HL-60 (cell line): ENCODE measurements around the gene PIP4K2A.

Experiments
- DNase-seq, 2 experiments: peaks; one replicate each; pipeline ENCODE4 v3.0.0-alpha.2; 2010 to 2020; ENCODE audit warnings: low read depth in 1 of 2, low spot score in 1 of 2
- H3K27ac ChIP-seq: fragments of 250-450 bp; sonication (Bioruptor Pico); replicated peaks from 2 replicates; pipeline ENCODE4 v1.5.1; 2020; ENCODE audit warnings: mild to moderate bottlenecking, moderate library complexity
- H3K27me3 ChIP-seq: fragments of 250-450 bp; sonication (Bioruptor Pico); 2 replicates; pipeline ENCODE4 v1.5.1; 2021; ENCODE audit warnings: mild to moderate bottlenecking, moderate library complexity; ENCODE audit not compliant: insufficient read depth, poor library complexity, severe bottlenecking
- H3K4me3 ChIP-seq: replicated peaks from 2 replicates; pipeline ENCODE4 v1.5.1; 2011; ENCODE audit warnings: mild to moderate bottlenecking, control low read depth, low read length; ENCODE audit not compliant: insufficient read depth
- GABPA ChIP-seq: IDR thresholded peaks from 2 replicates; pipeline ENCODE4 v1.6.1; 2012; ENCODE audit warnings: low read depth
- POLR2AphosphoS5 ChIP-seq: IDR thresholded peaks from 2 replicates; pipeline ENCODE4 v1.6.1; 2012; ENCODE audit warnings: low read depth
- SPI1 ChIP-seq: IDR thresholded peaks from 2 replicates; pipeline ENCODE4 v1.6.1; 2012; ENCODE audit warnings: low read depth, mild to moderate bottlenecking, borderline replicate concordance
- TF ChIP-seq, protein P1 (sequence below): IDR thresholded peaks from one replicate; pipeline ENCODE4 v1.5.1; 2011; ENCODE audit warnings: low read length, control low read depth, inconsistent platforms; ENCODE audit not compliant: insufficient read depth
- TF ChIP-seq, protein P2 (sequence below): IDR thresholded peaks from 2 replicates; pipeline ENCODE4 v1.6.1; 2012; ENCODE audit warnings: low read depth; ENCODE audit not compliant: insufficient replicate concordance

PIP4K2A gene

DNA sequence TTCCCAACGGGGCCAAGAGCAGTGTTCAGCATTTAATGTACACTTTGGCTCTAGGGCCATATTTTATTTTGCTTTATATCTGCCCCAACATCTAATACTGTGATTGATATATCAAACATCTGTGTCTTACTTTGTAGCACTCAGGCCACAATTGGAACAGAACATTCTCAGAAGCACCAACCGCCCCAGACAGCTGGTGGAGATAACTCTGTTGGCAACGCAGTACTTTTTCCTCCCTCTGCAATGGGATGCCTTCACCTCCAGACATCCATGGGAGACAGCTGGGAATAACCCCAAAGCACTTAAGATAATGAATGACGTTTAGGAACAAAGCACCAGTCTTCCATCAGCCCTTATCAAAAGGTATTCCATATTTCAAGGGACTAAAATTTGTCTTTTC, 57.4 kb downstream of the PIP4K2A start:
- no peak for DNase-seq
- Histone ChIP-seq H3K4me3 (no peak overlapping the region), H3K27me3 (no peaks in the 10 kb centered on the region), H3K27ac (no peak overlapping the region)
- TF ChIP-seq, protein P1, sequence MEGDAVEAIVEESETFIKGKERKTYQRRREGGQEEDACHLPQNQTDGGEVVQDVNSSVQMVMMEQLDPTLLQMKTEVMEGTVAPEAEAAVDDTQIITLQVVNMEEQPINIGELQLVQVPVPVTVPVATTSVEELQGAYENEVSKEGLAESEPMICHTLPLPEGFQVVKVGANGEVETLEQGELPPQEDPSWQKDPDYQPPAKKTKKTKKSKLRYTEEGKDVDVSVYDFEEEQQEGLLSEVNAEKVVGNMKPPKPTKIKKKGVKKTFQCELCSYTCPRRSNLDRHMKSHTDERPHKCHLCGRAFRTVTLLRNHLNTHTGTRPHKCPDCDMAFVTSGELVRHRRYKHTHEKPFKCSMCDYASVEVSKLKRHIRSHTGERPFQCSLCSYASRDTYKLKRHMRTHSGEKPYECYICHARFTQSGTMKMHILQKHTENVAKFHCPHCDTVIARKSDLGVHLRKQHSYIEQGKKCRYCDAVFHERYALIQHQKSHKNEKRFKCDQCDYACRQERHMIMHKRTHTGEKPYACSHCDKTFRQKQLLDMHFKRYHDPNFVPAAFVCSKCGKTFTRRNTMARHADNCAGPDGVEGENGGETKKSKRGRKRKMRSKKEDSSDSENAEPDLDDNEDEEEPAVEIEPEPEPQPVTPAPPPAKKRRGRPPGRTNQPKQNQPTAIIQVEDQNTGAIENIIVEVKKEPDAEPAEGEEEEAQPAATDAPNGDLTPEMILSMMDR = no peak
- no peak for TF ChIP-seq POLR2AphosphoS5
- TF ChIP-seq SPI1 = no peak
- TF ChIP-seq, protein P2, sequence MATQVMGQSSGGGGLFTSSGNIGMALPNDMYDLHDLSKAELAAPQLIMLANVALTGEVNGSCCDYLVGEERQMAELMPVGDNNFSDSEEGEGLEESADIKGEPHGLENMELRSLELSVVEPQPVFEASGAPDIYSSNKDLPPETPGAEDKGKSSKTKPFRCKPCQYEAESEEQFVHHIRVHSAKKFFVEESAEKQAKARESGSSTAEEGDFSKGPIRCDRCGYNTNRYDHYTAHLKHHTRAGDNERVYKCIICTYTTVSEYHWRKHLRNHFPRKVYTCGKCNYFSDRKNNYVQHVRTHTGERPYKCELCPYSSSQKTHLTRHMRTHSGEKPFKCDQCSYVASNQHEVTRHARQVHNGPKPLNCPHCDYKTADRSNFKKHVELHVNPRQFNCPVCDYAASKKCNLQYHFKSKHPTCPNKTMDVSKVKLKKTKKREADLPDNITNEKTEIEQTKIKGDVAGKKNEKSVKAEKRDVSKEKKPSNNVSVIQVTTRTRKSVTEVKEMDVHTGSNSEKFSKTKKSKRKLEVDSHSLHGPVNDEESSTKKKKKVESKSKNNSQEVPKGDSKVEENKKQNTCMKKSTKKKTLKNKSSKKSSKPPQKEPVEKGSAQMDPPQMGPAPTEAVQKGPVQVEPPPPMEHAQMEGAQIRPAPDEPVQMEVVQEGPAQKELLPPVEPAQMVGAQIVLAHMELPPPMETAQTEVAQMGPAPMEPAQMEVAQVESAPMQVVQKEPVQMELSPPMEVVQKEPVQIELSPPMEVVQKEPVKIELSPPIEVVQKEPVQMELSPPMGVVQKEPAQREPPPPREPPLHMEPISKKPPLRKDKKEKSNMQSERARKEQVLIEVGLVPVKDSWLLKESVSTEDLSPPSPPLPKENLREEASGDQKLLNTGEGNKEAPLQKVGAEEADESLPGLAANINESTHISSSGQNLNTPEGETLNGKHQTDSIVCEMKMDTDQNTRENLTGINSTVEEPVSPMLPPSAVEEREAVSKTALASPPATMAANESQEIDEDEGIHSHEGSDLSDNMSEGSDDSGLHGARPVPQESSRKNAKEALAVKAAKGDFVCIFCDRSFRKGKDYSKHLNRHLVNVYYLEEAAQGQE = no peak
- no peak for TF ChIP-seq GABPA

DNA sequence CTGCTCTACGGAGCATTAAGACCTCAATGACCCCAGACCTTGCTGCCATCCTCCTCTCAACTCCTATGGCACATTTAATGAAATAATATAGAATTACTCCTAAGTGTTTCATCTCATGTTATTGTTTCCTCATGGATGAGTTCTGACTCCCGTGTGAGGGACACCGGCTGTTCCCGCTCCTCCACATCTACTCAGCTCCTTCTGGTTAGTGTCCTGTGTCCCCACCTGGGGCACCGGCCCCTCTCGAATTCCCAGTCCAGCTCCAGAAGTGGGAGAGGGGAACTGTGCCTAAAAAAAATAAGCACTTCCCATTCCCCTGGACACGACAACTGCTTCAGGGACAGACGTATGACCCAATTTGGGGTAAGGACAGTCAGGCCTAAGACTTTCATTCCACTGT, 58.3 kb downstream of the PIP4K2A start:
- no peak overlapping the region for H3K4me3 ChIP-seq
- no peaks in the 10 kb centered on the region for H3K27me3 ChIP-seq
- no peak for TF ChIP-seq GABPA
- no peak for TF ChIP-seq SPI1
- TF ChIP-seq, protein P2 = no peak
- TF ChIP-seq POLR2AphosphoS5 = no peak
- TF ChIP-seq, protein P1 = no peak
- H3K27ac ChIP-seq = no peak overlapping the region
- DNase-seq = no peak

DNA sequence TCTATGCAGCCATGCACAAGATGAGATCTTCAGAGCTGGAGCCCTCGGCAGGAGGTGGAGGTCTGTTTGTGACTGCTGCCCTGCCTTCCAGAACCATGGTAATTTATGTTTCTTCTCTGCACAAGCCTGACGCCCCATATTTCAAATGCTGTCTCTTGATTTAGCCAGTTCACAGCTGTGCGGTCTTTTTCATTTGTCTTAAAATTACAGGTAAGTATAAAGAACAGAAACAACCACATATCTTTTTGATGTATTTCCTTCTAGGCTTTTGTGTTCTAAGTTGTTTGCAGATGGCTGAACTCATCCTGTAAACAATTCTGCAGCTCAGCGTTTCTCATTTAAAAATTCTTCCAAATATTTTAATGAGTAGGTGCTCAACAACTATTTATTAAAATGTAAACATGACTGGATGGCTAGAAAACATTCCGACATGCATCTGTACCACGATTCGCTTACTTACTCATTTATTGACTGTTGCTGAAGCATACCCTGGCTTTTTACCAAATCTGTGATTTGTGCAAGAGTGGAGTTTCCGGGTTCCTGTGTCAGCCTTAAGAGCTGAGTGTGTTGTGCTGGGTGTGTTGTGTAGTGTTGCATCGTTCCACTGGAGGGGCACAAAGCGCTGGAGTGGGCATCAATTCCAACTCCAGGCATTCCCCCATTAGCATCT, 58.9 kb downstream of the PIP4K2A start:
- Histone ChIP-seq H3K27ac (no peak overlapping the region), H3K4me3 (no peak overlapping the region), H3K27me3 (no peaks in the 10 kb centered on the region)
- DNase-seq = no peak
- TF ChIP-seq POLR2AphosphoS5 (no peak), GABPA (no peak), SPI1 (no peak)
- TF ChIP-seq, protein P1 = no peak
- TF ChIP-seq, protein P2 = no peak
